Measurements from ENCODE around the gene LRFN2. TPM values are rescaled to one million over a fixed set of nuclear protein-coding genes. Genes with fewer than 3 reads are reported as not detected.

The LRFN2 gene
- total and polyA plus RNA-seq, 2 experiments from 2014 or later = 0.33 to 0.54 TPM

DNA sequence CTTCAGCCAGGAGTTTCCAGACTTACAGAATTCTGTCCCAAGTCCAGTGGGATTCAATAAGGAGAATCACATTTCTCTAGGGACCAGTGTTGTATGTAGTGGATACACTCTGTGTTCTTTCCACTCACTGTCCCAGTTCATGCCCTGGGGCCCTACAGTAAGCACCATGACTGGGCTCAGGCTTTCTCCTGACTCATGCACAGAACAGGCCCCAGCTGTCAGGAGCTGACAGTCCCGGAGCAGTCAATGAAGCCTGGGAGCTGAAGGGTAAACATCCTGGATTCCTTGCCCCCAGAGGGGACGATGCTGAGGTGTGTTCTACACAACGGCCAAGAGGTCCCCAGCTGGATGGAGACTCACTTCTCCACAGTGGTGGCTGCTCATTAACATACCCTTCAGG lies 40.2 kb upstream of the LRFN2 start:
- WGBS (ENCODE audit: low lambda C conversion rate, missing lambda C conversion rate) = 17% methylated on average over 3 of the region's 3 CpGs
- Histone ChIP-seq H3K4me2 (no peak overlapping the region), H3K9me2 (replicated peaks; ENCODE audit: insufficient read depth) (no peaks in the 10 kb centered on the region)

DNA sequence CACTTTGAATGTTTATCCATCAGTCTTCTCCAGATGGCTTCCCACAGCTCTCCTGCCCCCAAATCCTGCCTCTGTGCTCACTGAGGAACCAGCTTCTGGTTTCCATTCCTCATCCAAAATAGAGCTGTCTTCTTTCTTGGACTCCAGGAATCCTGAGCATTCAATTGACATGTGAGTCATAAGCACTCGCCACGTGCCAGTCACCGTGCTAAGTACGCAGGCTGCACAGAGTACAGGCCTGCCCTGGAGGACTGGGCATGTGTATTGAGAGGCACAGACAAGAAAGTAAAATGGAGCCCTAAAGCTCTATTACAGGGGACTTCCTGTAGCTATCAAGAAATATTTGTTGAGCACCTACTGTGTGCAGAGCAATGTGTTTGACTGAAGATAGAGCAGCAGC lies 39.7 kb upstream of the LRFN2 start:
- Histone ChIP-seq H3K36me3 (replicated peaks; ENCODE audit: insufficient read depth, low read depth) (no peaks in the 10 kb centered on the region), H3K4me3 (no peak overlapping the region), H2AFZ (no peak overlapping the region), H3K27me3 (peaks cover 3% of the 10 kb centered on the region), H4K20me1 (ENCODE audit: insufficient read depth, poor library complexity, severe bottlenecking) (no peaks in the 10 kb centered on the region), H3K27ac (no peak overlapping the region), H3K9me3 (ENCODE audit: low read depth) (no peaks in the 10 kb centered on the region), H3K4me2 (no peak overlapping the region), H3K9me2 (replicated peaks; ENCODE audit: insufficient read depth) (no peaks in the 10 kb centered on the region), H3K79me2 (no peaks in the 10 kb centered on the region), H3K4me1 (ENCODE audit: insufficient read depth) (no peaks in the 10 kb centered on the region)
- TF ChIP-seq EZH2phosphoT487 (IDR thresholded peaks at IDR 0.05; ENCODE audit: low read depth, severe bottlenecking, unreplicated experiment) = no peak
- DNase-seq (ENCODE audit: low spot score) = no peak
- 78% methylated on average over 4 of the region's 4 CpGs for WGBS (ENCODE audit: low lambda C conversion rate, missing lambda C conversion rate)

More for the DNA sequence above, 40.2 kb upstream of the LRFN2 start:
- Histone ChIP-seq H3K36me3 (replicated peaks; ENCODE audit: insufficient read depth, low read depth) (no peaks in the 10 kb centered on the region), H3K4me3 (no peak overlapping the region), H3K27me3 (peaks cover 3% of the 10 kb centered on the region), H3K9me3 (ENCODE audit: low read depth) (no peaks in the 10 kb centered on the region), H3K4me1 (ENCODE audit: insufficient read depth) (no peaks in the 10 kb centered on the region), H3K79me2 (no peaks in the 10 kb centered on the region), H4K20me1 (ENCODE audit: insufficient read depth, poor library complexity, severe bottlenecking) (no peaks in the 10 kb centered on the region), H2AFZ (no peak overlapping the region), H3K27ac (no peak overlapping the region)
- TF ChIP-seq EZH2phosphoT487 (IDR thresholded peaks at IDR 0.05; ENCODE audit: low read depth, severe bottlenecking, unreplicated experiment) (no peak), EZH2 (IDR thresholded peaks at IDR 0.05; ENCODE audit: borderline replicate concordance) (no peak)
- TF ChIP-seq, protein P1, sequence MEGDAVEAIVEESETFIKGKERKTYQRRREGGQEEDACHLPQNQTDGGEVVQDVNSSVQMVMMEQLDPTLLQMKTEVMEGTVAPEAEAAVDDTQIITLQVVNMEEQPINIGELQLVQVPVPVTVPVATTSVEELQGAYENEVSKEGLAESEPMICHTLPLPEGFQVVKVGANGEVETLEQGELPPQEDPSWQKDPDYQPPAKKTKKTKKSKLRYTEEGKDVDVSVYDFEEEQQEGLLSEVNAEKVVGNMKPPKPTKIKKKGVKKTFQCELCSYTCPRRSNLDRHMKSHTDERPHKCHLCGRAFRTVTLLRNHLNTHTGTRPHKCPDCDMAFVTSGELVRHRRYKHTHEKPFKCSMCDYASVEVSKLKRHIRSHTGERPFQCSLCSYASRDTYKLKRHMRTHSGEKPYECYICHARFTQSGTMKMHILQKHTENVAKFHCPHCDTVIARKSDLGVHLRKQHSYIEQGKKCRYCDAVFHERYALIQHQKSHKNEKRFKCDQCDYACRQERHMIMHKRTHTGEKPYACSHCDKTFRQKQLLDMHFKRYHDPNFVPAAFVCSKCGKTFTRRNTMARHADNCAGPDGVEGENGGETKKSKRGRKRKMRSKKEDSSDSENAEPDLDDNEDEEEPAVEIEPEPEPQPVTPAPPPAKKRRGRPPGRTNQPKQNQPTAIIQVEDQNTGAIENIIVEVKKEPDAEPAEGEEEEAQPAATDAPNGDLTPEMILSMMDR (IDR thresholded peaks at IDR 0.05; ENCODE audit: poor library complexity) = no peak
- no peak for DNase-seq (ENCODE audit: low spot score)

DNA sequence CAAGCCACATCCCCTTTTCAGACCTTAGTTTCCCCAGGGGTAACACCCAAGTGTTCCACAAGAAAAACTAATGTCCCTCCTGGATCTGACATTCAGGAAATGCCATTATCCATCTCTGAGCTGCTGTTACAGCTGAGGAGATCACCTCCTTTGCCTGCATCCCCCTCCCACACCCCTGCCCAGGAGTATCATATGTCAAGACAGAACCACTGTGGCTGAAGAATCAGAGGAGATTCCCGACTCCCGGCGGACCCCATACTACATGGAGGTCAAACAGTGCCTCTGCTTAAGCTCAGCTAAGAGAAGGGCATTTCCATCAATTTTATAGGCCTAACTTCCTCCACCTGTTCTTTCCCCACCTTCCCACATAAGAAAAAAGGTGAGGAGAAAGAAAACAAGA lies 36.8 kb upstream of the LRFN2 start:
- H2AFZ ChIP-seq = no peak overlapping the region

DNA sequence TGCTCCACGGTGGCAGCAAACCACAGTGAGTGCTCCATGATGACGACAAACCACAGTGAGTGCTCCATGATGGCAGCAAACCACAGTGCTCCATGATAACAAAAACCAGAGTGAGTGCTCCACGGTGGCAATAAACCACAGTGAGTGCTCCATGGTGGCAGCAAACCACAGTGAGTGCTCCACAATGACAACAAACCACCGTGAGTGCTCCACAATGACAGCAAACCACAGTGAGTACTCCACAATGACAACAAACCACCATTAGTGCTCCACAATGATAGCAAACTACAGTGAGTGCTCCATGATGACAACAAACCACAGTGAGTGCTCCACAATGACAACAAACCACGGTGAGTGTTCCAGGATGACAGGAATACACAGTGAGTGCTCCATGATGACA lies 36.0 kb upstream of the LRFN2 start:
- H2AFZ ChIP-seq = no peak overlapping the region
- TF ChIP-seq EZH2phosphoT487 (IDR thresholded peaks at IDR 0.05; ENCODE audit: low read depth, severe bottlenecking, unreplicated experiment) (no peak), EZH2 (IDR thresholded peaks at IDR 0.05; ENCODE audit: borderline replicate concordance) (no peak)
- TF ChIP-seq, protein P1 (IDR thresholded peaks at IDR 0.05; ENCODE audit: poor library complexity) = no peak
- H3K27ac ChIP-seq = no peak overlapping the region
- no peaks in the 10 kb centered on the region for H4K20me1 ChIP-seq (ENCODE audit: insufficient read depth, poor library complexity, severe bottlenecking)
- H3K36me3 ChIP-seq (replicated peaks; ENCODE audit: insufficient read depth, low read depth) = no peaks in the 10 kb centered on the region
- H3K27me3 ChIP-seq = no peaks in the 10 kb centered on the region
- H3K9me2 ChIP-seq (replicated peaks; ENCODE audit: insufficient read depth) = no peaks in the 10 kb centered on the region
- 86% methylated on average over 5 of the region's 5 CpGs for WGBS (ENCODE audit: low lambda C conversion rate, missing lambda C conversion rate)
- H3K4me3 ChIP-seq = no peak overlapping the region
- H3K79me2 ChIP-seq = no peaks in the 10 kb centered on the region
- H3K9me3 ChIP-seq (ENCODE audit: low read depth) = no peaks in the 10 kb centered on the region
- no peak overlapping the region for H3K4me2 ChIP-seq
- no peaks in the 10 kb centered on the region for H3K4me1 ChIP-seq (ENCODE audit: insufficient read depth)
- DNase-seq (ENCODE audit: low spot score) = no peak

More for the DNA sequence above, 36.8 kb upstream of the LRFN2 start:
- no peaks in the 10 kb centered on the region for H3K79me2 ChIP-seq
- H4K20me1 ChIP-seq (ENCODE audit: insufficient read depth, poor library complexity, severe bottlenecking) = no peaks in the 10 kb centered on the region
- peaks cover 3% of the 10 kb centered on the region for H3K27me3 ChIP-seq
- no peak overlapping the region for H3K27ac ChIP-seq
- H3K4me3 ChIP-seq = no peak overlapping the region
- 65% methylated on average over 3 of the region's 3 CpGs for WGBS (ENCODE audit: low lambda C conversion rate, missing lambda C conversion rate)
- no peaks in the 10 kb centered on the region for H3K4me1 ChIP-seq (ENCODE audit: insufficient read depth)
- no peaks in the 10 kb centered on the region for H3K36me3 ChIP-seq (replicated peaks; ENCODE audit: insufficient read depth, low read depth)
- no peak for DNase-seq (ENCODE audit: low spot score)
- no peaks in the 10 kb centered on the region for H3K9me2 ChIP-seq (replicated peaks; ENCODE audit: insufficient read depth)
- TF ChIP-seq EZH2phosphoT487 (IDR thresholded peaks at IDR 0.05; ENCODE audit: low read depth, severe bottlenecking, unreplicated experiment) (no peak), EZH2 (IDR thresholded peaks at IDR 0.05; ENCODE audit: borderline replicate concordance) (no peak)
- TF ChIP-seq, protein P1 (IDR thresholded peaks at IDR 0.05; ENCODE audit: poor library complexity) = no peak
- H3K9me3 ChIP-seq (ENCODE audit: low read depth) = no peaks in the 10 kb centered on the region
- no peak overlapping the region for H3K4me2 ChIP-seq

All from hepatocyte (in vitro differentiated cells).